Measurements from ENCODE around the gene WFS1.

DNA sequence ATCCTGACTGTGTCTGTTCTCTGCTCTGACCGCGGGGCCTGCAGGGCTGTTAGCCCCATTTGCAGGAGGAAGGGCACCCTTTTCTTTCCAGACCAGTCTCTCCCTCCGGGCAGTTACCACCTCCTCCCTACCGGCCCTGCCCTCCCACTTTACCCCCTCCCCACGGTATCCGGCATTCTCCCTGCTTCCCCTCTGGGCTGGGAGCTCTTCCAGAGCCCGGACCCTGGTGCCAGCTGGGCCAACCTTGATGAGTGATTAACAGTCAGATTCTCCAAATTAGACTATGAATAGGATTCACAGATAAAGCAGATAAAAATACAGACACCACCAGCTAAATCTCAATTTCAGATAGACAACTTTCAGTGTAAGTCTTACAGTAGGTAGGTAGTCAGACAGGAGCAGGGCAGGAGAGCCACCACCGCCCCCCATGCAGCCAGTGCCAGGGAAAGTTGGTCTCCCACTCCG, 23.4 kb upstream of the WFS1 start:
- TF ChIP-seq, protein P1, sequence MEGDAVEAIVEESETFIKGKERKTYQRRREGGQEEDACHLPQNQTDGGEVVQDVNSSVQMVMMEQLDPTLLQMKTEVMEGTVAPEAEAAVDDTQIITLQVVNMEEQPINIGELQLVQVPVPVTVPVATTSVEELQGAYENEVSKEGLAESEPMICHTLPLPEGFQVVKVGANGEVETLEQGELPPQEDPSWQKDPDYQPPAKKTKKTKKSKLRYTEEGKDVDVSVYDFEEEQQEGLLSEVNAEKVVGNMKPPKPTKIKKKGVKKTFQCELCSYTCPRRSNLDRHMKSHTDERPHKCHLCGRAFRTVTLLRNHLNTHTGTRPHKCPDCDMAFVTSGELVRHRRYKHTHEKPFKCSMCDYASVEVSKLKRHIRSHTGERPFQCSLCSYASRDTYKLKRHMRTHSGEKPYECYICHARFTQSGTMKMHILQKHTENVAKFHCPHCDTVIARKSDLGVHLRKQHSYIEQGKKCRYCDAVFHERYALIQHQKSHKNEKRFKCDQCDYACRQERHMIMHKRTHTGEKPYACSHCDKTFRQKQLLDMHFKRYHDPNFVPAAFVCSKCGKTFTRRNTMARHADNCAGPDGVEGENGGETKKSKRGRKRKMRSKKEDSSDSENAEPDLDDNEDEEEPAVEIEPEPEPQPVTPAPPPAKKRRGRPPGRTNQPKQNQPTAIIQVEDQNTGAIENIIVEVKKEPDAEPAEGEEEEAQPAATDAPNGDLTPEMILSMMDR (conservative IDR thresholded peaks at IDR 0.05; ENCODE audit: low read length): no peak
- TF ChIP-seq EZH2phosphoT487 (IDR thresholded peaks at IDR 0.05; ENCODE audit: borderline replicate concordance): no peak

All from Loucy (cell line).